ENCODE results near the gene RPL32.

- TF ChIP-seq POLR2AphosphoS5 (IDR thresholded peaks at IDR 0.05) (no peak), CTCF (IDR thresholded peaks at IDR 0.05; ENCODE audit: poor library complexity, severe bottlenecking) (no peak), TAF1 (IDR thresholded peaks at IDR 0.05; ENCODE audit: low read depth) (no peak), EP300 (conservative IDR thresholded peaks at IDR 0.05; ENCODE audit: poor library complexity, severe bottlenecking) (no peak), REST (IDR thresholded peaks at IDR 0.05; ENCODE audit: borderline replicate concordance) (no peak)
Observed at GRCh38 chr3:12878141-12878574, 36.8 kb upstream of the RPL32 start.
